Measurements from ENCODE around the gene ADGRL3. TPM values are rescaled to one million over a fixed set of nuclear protein-coding genes. Genes with fewer than 3 reads are reported as not detected.
"Not testable (repeated sequence)": the region's sequence is repeated elsewhere in the genome, so short reads cannot be mapped to it uniquely, and the experiment has no call there.

ADGRL3 gene
- total RNA-seq, 1 experiment from 2014 or later = not detected

- Histone ChIP-seq H3K36me3 (ENCODE audit: insufficient read depth, low read length) (no peaks in the 10 kb centered on the region), H3K4me2 (ENCODE audit: low read depth, low read length, poor library complexity, severe bottlenecking) (no peak overlapping the region), H3K4me1 (ENCODE audit: low read length) (no peaks in the 10 kb centered on the region), H3K9me2 (replicated peaks; ENCODE audit: insufficient read depth, low read length) (no peaks in the 10 kb centered on the region), H3K9ac (ENCODE audit: low read length) (no peak overlapping the region), H3K79me2 (ENCODE audit: low read length) (no peaks in the 10 kb centered on the region), H3K27ac (ENCODE audit: low read length) (no peak overlapping the region), H3K4me3 (ENCODE audit: low read length) (no peak overlapping the region), H4K20me1 (ENCODE audit: insufficient read depth, low read depth, low read length) (no peaks in the 10 kb centered on the region), H3K27me3 (ENCODE audit: low read length) (no peaks in the 10 kb centered on the region), H2AFZ (ENCODE audit: low read length) (no peak overlapping the region), H3K9me3 (ENCODE audit: low read length) (peaks cover 23% of the 10 kb centered on the region)
- no peak for DNase-seq
Measured at GRCh38 chr4:61350932-61351331, 150.8 kb downstream of the ADGRL3 start.

- no peak overlapping the region for H3K4me2 ChIP-seq (ENCODE audit: low read depth, low read length, poor library complexity, severe bottlenecking)
- no peaks in the 10 kb centered on the region for H4K20me1 ChIP-seq (ENCODE audit: insufficient read depth, low read depth, low read length)
- DNase-seq = no peak
- no peaks in the 10 kb centered on the region for H3K4me1 ChIP-seq (ENCODE audit: low read length)
- H3K36me3 ChIP-seq (ENCODE audit: insufficient read depth, low read length) = no peaks in the 10 kb centered on the region
- H3K9ac ChIP-seq (ENCODE audit: low read length) = no peak overlapping the region
- H3K27me3 ChIP-seq (ENCODE audit: low read length) = no peaks in the 10 kb centered on the region
- H3K4me3 ChIP-seq (ENCODE audit: low read length) = no peak overlapping the region
- no peak overlapping the region for H2AFZ ChIP-seq (ENCODE audit: low read length)
- H3K79me2 ChIP-seq (ENCODE audit: low read length) = no peaks in the 10 kb centered on the region
- peaks cover 29% of the 10 kb centered on the region for H3K9me3 ChIP-seq (ENCODE audit: low read length)
- no peaks in the 10 kb centered on the region for H3K9me2 ChIP-seq (replicated peaks; ENCODE audit: insufficient read depth, low read length)
- no peak overlapping the region for H3K27ac ChIP-seq (ENCODE audit: low read length)
Measured at GRCh38 chr4:61356696-61357095, 156.6 kb downstream of the ADGRL3 start.

- Histone ChIP-seq H3K9me3 (ENCODE audit: low read length) (peaks cover 29% of the 10 kb centered on the region), H2AFZ (ENCODE audit: low read length) (no peak overlapping the region), H3K9ac (ENCODE audit: low read length) (no peak overlapping the region), H3K36me3 (ENCODE audit: insufficient read depth, low read length) (no peaks in the 10 kb centered on the region), H3K9me2 (replicated peaks; ENCODE audit: insufficient read depth, low read length) (no peaks in the 10 kb centered on the region), H4K20me1 (ENCODE audit: insufficient read depth, low read depth, low read length) (no peaks in the 10 kb centered on the region), H3K4me3 (ENCODE audit: low read length) (no peak overlapping the region), H3K4me1 (ENCODE audit: low read length) (no peaks in the 10 kb centered on the region), H3K27me3 (ENCODE audit: low read length) (no peaks in the 10 kb centered on the region), H3K27ac (ENCODE audit: low read length) (no peak overlapping the region), H3K4me2 (ENCODE audit: low read depth, low read length, poor library complexity, severe bottlenecking) (no peak overlapping the region), H3K79me2 (ENCODE audit: low read length) (no peaks in the 10 kb centered on the region)
- DNase-seq = no peak
Measured at GRCh38 chr4:61359301-61359700, 159.2 kb downstream of the ADGRL3 start.

GRCh38 chr4:61372817-61373216 is 172.7 kb downstream of the ADGRL3 start:
- H3K4me1 ChIP-seq (ENCODE audit: low read length); H3K4me3 ChIP-seq (ENCODE audit: low read length); H3K4me2 ChIP-seq (ENCODE audit: low read depth, low read length, poor library complexity, severe bottlenecking); H2AFZ ChIP-seq (ENCODE audit: low read length); H3K9ac ChIP-seq (ENCODE audit: low read length); H3K79me2 ChIP-seq (ENCODE audit: low read length); H3K9me3 ChIP-seq (ENCODE audit: low read length); DNase-seq; H4K20me1 ChIP-seq (ENCODE audit: insufficient read depth, low read depth, low read length); H3K9me2 ChIP-seq (replicated peaks; ENCODE audit: insufficient read depth, low read length); H3K36me3 ChIP-seq (ENCODE audit: insufficient read depth, low read length); H3K27ac ChIP-seq (ENCODE audit: low read length); H3K27me3 ChIP-seq (ENCODE audit: low read length): not testable (repeated sequence)

- Histone ChIP-seq H3K27me3 (ENCODE audit: low read length) (no peaks in the 10 kb centered on the region), H3K36me3 (ENCODE audit: insufficient read depth, low read length) (no peaks in the 10 kb centered on the region), H3K4me2 (ENCODE audit: low read depth, low read length, poor library complexity, severe bottlenecking) (no peak overlapping the region), H2AFZ (ENCODE audit: low read length) (no peak overlapping the region), H3K27ac (ENCODE audit: low read length) (no peak overlapping the region), H3K9me3 (ENCODE audit: low read length) (peaks cover 14% of the 10 kb centered on the region), H3K79me2 (ENCODE audit: low read length) (no peaks in the 10 kb centered on the region), H3K4me1 (ENCODE audit: low read length) (no peaks in the 10 kb centered on the region), H3K9me2 (replicated peaks; ENCODE audit: insufficient read depth, low read length) (no peaks in the 10 kb centered on the region), H3K9ac (ENCODE audit: low read length) (no peak overlapping the region), H3K4me3 (ENCODE audit: low read length) (no peak overlapping the region), H4K20me1 (ENCODE audit: insufficient read depth, low read depth, low read length) (no peaks in the 10 kb centered on the region)
- DNase-seq = no peak
Measured at GRCh38 chr4:61373901-61374440, 173.8 kb downstream of the ADGRL3 start.

GRCh38 chr4:61374447-61374891 is 174.3 kb downstream of the ADGRL3 start:
- Histone ChIP-seq H3K4me1 (ENCODE audit: low read length) (no peaks in the 10 kb centered on the region), H3K4me2 (ENCODE audit: low read depth, low read length, poor library complexity, severe bottlenecking) (no peak overlapping the region), H3K9me3 (ENCODE audit: low read length) (peaks cover 14% of the 10 kb centered on the region), H3K36me3 (ENCODE audit: insufficient read depth, low read length) (no peaks in the 10 kb centered on the region), H2AFZ (ENCODE audit: low read length) (no peak overlapping the region), H3K4me3 (ENCODE audit: low read length) (no peak overlapping the region), H3K27ac (ENCODE audit: low read length) (no peak overlapping the region), H3K9me2 (replicated peaks; ENCODE audit: insufficient read depth, low read length) (no peaks in the 10 kb centered on the region), H4K20me1 (ENCODE audit: insufficient read depth, low read depth, low read length) (no peaks in the 10 kb centered on the region), H3K9ac (ENCODE audit: low read length) (no peak overlapping the region), H3K79me2 (ENCODE audit: low read length) (no peaks in the 10 kb centered on the region), H3K27me3 (ENCODE audit: low read length) (no peaks in the 10 kb centered on the region)
- no peak for DNase-seq

- no peak overlapping the region for H3K9ac ChIP-seq (ENCODE audit: low read length)
- no peaks in the 10 kb centered on the region for H3K4me1 ChIP-seq (ENCODE audit: low read length)
- no peaks in the 10 kb centered on the region for H3K27me3 ChIP-seq (ENCODE audit: low read length)
- no peaks in the 10 kb centered on the region for H3K36me3 ChIP-seq (ENCODE audit: insufficient read depth, low read length)
- no peak for DNase-seq
- H2AFZ ChIP-seq (ENCODE audit: low read length) = no peak overlapping the region
- no peak overlapping the region for H3K4me3 ChIP-seq (ENCODE audit: low read length)
- no peaks in the 10 kb centered on the region for H3K9me2 ChIP-seq (replicated peaks; ENCODE audit: insufficient read depth, low read length)
- no peaks in the 10 kb centered on the region for H3K79me2 ChIP-seq (ENCODE audit: low read length)
- no peak overlapping the region for H3K4me2 ChIP-seq (ENCODE audit: low read depth, low read length, poor library complexity, severe bottlenecking)
- H4K20me1 ChIP-seq (ENCODE audit: insufficient read depth, low read depth, low read length) = no peaks in the 10 kb centered on the region
- peaks cover 16% of the 10 kb centered on the region for H3K9me3 ChIP-seq (ENCODE audit: low read length)
- H3K27ac ChIP-seq (ENCODE audit: low read length) = no peak overlapping the region
Measured at GRCh38 chr4:61375301-61375700, 175.2 kb downstream of the ADGRL3 start.

GRCh38 chr4:61376301-61376700 is 176.2 kb downstream of the ADGRL3 start:
- no peak overlapping the region for H3K4me3 ChIP-seq (ENCODE audit: low read length)
- DNase-seq = no peak
- no peaks in the 10 kb centered on the region for H3K36me3 ChIP-seq (ENCODE audit: insufficient read depth, low read length)
- no peak overlapping the region for H3K9ac ChIP-seq (ENCODE audit: low read length)
- no peaks in the 10 kb centered on the region for H4K20me1 ChIP-seq (ENCODE audit: insufficient read depth, low read depth, low read length)
- no peak overlapping the region for H2AFZ ChIP-seq (ENCODE audit: low read length)
- H3K79me2 ChIP-seq (ENCODE audit: low read length) = no peaks in the 10 kb centered on the region
- peaks cover 25% of the 10 kb centered on the region for H3K9me3 ChIP-seq (ENCODE audit: low read length)
- no peak overlapping the region for H3K27ac ChIP-seq (ENCODE audit: low read length)
- H3K9me2 ChIP-seq (replicated peaks; ENCODE audit: insufficient read depth, low read length) = no peaks in the 10 kb centered on the region
- no peaks in the 10 kb centered on the region for H3K4me1 ChIP-seq (ENCODE audit: low read length)
- no peak overlapping the region for H3K4me2 ChIP-seq (ENCODE audit: low read depth, low read length, poor library complexity, severe bottlenecking)
- H3K27me3 ChIP-seq (ENCODE audit: low read length) = no peaks in the 10 kb centered on the region

GRCh38 chr4:61379406-61379805 is 179.3 kb downstream of the ADGRL3 start:
- no peaks in the 10 kb centered on the region for H3K9me2 ChIP-seq (replicated peaks; ENCODE audit: insufficient read depth, low read length)
- no peak overlapping the region for H3K9ac ChIP-seq (ENCODE audit: low read length)
- no peak overlapping the region for H3K4me3 ChIP-seq (ENCODE audit: low read length)
- no peak overlapping the region for H3K4me2 ChIP-seq (ENCODE audit: low read depth, low read length, poor library complexity, severe bottlenecking)
- no peak overlapping the region for H3K27ac ChIP-seq (ENCODE audit: low read length)
- H4K20me1 ChIP-seq (ENCODE audit: insufficient read depth, low read depth, low read length) = no peaks in the 10 kb centered on the region
- H3K79me2 ChIP-seq (ENCODE audit: low read length) = no peaks in the 10 kb centered on the region
- no peak for DNase-seq
- no peaks in the 10 kb centered on the region for H3K36me3 ChIP-seq (ENCODE audit: insufficient read depth, low read length)
- no peak overlapping the region for H2AFZ ChIP-seq (ENCODE audit: low read length)
- H3K4me1 ChIP-seq (ENCODE audit: low read length) = no peaks in the 10 kb centered on the region
- H3K27me3 ChIP-seq (ENCODE audit: low read length) = no peaks in the 10 kb centered on the region
- peaks cover 28% of the 10 kb centered on the region for H3K9me3 ChIP-seq (ENCODE audit: low read length)
